HG03060 (cell line): ENCODE measurements around the gene GPR143.
"Not testable (repeated sequence)": the region's sequence is repeated elsewhere in the genome, so short reads cannot be mapped to it uniquely, and the experiment has no call there.

Experiments
- ATAC-seq: cut with Tn5 transposase; IDR thresholded peaks from one replicate; pipeline ENCODE4 v1.9.1; 2021; ENCODE audit warnings: low read depth, moderate number of reproducible peaks; ENCODE audit not compliant: unreplicated experiment

GPR143 gene

GRCh38 chrX:9770319-9770718 is 4.7 kb upstream of the GPR143 start:
- no peak for ATAC-seq

GRCh38 chrX:9768321-9768839 is 2.7 kb upstream of the GPR143 start:
- not testable (repeated sequence) for ATAC-seq

GRCh38 chrX:9767375-9767774 is 1.7 kb upstream of the GPR143 start:
- ATAC-seq: no peak

GRCh38 chrX:9765072-9765736 is 443 bp downstream of the GPR143 start:
- ATAC-seq: no peak

DNA sequence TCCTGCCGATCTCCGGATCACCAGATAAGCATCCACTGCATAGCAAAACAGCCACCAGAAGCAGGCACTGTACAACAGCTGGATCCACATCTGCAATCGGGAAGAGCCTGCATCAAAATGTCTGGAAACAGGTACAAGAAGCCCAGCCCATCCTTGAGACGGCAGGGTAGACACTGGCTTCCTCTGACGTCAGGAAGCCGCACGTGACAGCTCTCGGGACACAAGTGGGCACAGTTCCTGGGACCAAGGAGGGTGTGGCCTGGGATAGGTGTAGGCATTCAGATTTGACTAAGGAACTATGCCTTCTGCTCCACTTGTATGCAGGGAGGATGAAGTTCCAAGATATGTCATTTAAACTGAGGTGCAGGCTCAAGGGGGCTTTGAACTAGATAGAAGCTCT is 6.3 kb downstream of the GPR143 start:
- no peak for ATAC-seq

DNA sequence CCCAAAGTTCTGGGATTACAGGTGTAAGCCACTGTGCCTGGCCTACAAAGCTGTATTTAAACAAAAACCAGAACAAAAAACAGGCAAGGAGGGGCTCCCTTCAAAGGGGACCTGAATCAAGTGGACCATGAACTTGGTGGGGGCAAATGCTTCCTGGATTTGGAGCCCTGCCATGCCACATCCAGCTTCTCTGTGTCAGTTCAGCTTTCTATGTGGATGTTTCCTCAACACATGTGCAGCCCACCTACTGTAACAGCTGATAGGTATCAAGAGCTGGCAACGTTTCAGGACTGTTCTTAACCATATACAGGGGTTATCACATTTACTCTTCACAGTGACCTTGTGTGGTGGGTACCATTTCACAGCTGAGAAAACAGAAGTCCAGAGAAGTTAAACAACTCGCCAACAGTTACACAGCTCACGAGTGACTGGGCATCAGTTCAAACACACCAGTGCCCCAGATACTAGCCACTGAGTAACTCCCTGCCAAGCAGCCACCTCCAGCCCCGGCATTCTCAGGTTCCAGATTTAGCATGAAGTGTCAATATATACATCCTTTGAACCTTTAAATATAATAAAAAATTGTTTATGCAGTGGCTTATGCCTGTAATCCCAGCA is 7.5 kb downstream of the GPR143 start:
- no peak for ATAC-seq

DNA sequence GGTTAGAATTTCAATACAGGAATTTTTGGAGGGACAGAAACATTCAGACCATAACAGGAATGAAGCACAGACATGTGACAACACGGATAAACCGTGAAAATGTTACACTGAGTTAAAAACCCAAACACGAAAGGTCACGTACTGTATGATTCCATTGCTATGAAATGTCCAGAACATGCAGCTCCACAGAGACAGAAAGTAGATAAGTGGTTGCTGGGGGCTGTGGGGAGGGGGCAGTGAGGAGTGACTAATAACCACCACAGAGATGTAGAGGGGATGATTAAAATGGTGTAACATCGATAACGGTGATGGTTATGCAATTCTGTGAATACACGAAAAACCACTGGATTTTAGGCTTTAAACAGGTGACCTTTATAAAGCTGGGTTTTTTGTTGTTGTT is 8.3 kb downstream of the GPR143 start:
- ATAC-seq: no peak

GRCh38 chrX:9749146-9749692 is 16.4 kb downstream of the GPR143 start:
- ATAC-seq: no peak

DNA sequence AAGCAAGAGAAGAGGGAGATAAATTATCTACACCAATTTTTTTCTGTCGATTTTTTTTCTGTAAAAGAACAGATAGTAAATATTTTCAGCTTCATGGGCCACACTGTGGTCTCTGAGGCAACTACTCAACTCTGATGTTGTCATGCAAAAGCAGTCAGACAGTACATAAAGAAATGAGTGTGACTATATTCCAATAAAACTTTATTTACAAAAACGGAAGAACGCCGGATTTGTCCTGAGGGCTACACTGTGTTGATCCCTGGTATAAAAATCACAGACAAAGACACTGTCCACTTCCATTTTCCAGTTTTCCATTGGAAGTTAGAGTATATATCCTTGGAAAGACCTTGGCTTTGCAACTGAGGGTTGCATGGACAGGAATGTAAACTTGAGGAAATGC is 18.0 kb downstream of the GPR143 start:
- ATAC-seq: no peak

GRCh38 chrX:9746148-9746888 is 19.3 kb downstream of the GPR143 start:
- no peak for ATAC-seq

- ATAC-seq: no peak
Observed at GRCh38 chrX:9745417-9746115, 20.1 kb downstream of the GPR143 start.

DNA sequence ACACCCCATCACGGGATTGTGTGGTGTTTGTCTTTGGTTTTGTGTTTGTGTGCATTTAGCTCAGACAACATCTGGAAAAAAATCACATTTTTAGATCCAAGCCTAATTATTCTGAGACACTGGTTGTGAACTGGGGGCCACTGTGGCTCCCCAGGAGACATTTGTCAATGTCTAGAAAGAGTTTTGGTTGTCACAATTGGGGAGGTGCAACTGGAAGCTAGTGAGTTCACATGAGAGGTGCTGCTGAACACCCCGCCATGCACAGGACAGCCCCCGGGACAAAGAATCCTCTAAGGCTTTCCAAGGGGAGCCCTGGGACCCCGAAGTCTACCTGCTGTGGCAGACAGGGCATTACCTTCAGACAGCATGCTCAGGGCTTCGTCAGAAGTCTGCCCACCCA is 26.5 kb downstream of the GPR143 start:
- no peak for ATAC-seq

DNA sequence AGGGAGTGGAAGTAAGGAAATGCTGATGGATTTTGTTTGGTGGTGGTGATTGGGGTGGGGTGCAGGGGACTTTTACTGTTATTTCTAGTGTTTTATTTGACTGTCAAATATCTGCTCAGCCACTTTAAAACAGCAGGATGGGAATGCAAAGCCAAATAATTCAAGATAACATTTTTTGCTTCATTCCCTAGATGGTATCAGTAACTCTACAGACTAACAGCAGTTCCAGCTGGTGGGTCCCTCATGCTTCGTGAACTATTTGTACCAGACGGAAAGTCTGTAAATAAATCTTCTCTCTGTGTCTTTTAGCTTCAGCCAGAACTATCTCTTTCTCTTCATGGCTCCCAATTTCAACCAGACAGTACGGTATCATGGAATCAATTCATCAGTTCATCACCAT is 27.5 kb downstream of the GPR143 start:
- ATAC-seq: no peak

DNA sequence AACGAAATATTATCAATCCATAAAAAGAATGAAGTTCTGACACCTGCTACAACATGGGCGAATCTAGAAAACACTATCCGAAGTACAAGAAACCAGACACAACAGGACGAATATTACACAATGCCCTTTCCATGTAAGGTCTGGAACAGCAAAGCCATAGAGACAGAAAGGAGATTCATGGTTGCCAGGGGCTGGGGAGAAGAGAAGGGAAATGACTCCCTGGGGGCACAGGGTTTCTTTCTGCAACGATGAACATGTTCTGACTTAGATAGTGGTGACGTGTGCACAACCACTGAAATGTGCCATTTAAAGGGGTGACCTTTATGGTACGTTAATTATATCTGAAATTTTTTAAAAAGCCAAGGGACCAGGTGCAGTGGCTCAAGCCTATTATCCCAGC is 28.3 kb downstream of the GPR143 start:
- no peak for ATAC-seq

GRCh38 chrX:9730752-9731151 is 34.9 kb downstream of the GPR143 start:
- ATAC-seq: no peak

GRCh38 chrX:9730078-9730477 is 35.6 kb downstream of the GPR143 start:
- ATAC-seq: no peak

GRCh38 chrX:9729171-9729885 is 36.3 kb downstream of the GPR143 start:
- no peak for ATAC-seq

DNA sequence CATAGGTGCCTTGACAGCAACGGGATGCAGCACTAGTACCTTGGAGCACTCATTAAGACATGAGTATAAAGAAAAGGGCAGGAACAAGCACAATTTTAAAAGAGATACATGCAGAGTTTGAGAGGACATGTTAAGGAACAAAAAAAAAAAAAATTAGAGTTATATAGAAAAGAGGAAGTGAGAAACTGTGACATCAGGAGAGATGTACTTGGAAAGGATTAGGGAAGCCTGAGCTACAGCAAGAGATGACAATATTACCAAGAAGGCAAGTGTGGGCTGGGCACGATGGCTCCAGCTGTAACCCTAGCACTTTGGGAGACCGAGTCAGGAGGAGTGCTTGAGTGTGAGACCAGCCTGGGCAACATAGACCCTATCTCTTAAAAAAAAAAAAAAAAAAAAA is 37.4 kb downstream of the GPR143 start:
- no peak for ATAC-seq

GRCh38 chrX:9724711-9725110 is 40.9 kb downstream of the GPR143 start:
- ATAC-seq: no peak

DNA sequence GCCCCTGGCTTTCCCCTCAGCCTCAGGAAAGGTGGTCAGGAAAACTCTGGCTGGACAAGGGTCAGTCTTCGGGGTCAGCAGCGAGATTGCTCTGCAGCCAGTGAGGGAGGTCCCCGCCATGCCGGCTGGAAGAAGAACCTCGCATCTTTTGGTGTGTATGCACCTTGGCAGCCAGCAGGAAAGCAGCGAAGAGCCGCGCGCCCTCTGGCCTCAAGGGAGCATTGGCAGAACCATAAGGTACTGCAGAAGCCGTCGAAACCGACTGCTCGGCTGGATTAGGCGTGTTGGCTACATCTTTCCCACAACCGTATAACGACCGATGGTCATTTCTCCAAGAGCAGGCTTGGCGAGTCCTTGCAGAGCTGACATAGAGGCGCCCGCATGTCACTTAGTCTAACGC is 48.3 kb downstream of the GPR143 start:
- ATAC-seq: no peak
